Astrocyte of the cerebellum (primary cell): ENCODE measurements around the gene MAPK8.

Experiments
- DNase-seq: peaks from one replicate; pipeline ENCODE4 v3.0.0-alpha.2; 2011; ENCODE audit warnings: low read depth
- H3K4me3 ChIP-seq: 2 replicates; pipeline ENCODE4 v1.5.1; 2011; ENCODE audit warnings: mild to moderate bottlenecking, low read depth, low read length, moderate library complexity
- in situ Hi-C: cut with HindIII; loops from 2 replicates; pipeline ENCODE4 v1.10.0; 2017; ENCODE audit warnings: low sequenced_read_pairs
- TF ChIP-seq, protein P1 (sequence below): IDR thresholded peaks from 2 replicates; pipeline ENCODE4 v1.5.1; 2012; ENCODE audit warnings: low read length, low read depth, moderate library complexity, mild to moderate bottlenecking; ENCODE audit errors: missing control alignments

The MAPK8 gene

DNA sequence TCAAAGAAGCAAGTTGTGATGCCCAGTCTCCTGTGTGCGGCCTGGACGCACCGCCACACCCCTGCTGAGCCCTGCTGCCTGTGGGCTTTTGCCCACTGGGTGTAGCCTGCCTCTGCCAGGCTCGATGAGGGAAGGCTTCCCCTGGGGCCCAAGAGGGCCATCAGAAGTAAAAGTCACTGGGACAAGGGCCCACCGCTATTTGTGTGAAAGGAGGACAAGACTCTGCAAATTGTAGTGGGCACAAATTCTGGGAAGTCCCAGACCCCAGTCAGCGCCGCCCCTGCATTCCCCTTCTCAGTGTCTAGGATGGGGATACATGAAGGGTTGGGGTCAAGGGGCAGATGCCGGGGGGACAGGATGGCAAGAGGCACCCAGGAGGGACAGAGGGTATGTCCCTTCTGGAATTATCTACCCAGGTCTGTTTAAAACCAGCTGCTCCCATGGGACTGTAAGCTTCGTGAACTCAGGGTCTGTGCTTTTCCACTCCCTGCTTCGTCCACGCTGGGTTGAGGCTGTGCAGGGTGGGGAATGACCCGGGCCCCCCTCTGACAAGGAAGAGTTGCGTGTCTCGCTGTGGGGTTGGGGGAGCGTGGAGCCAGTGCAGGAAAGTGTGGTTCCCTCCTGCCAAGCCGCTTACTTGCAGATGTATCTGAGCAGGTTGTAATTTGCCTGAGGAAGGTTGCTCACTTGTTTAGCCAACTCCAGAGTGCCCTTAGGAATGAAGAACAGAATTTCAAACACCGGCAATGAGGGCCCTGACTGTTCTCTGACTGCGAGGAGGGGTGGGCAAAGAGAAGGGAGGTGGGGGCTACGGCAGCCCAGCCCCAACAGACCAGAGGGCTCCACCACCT is 147.2 kb downstream of the MAPK8 start:
- in situ Hi-C loops = no loop called here
- H3K4me3 ChIP-seq = no peak overlapping the region

DNA sequence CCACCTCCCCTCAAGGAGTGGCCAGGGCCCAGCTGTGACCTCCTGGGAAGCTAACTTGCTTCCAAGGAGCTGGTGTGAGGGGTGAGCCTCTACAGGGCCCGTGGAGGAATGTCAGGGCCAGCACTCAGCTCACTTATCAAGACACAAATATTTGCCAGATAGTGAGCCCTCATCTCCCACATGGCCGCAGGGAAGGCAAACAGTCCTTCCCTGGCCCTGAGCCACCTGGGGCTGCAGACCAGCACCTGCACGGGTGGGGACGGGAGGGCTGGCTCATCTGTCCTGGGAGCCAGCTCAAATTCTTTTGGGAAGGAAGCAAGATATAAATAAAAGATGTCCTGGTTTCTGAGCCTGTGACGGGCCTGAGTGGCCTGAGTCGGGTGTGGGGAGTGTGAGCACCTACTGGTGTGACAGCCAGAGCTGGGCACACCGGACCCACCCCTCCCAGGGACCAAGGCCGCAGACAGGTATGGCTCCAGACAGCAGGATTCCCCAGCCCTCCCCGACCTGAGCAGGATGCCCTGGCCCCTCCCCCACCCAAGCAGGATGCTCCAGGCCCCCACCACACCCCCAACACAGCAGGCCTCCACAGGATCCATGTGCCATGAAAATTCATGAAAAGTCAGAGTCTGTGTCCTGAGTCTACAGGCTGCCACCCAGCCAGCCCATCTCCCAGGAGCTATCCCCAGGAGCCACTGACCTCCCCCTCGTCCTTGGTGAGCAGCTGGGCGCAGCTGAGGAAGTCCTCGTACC is 148.0 kb downstream of the MAPK8 start:
- in situ Hi-C loops = no loop called here
- TF ChIP-seq, protein P1, sequence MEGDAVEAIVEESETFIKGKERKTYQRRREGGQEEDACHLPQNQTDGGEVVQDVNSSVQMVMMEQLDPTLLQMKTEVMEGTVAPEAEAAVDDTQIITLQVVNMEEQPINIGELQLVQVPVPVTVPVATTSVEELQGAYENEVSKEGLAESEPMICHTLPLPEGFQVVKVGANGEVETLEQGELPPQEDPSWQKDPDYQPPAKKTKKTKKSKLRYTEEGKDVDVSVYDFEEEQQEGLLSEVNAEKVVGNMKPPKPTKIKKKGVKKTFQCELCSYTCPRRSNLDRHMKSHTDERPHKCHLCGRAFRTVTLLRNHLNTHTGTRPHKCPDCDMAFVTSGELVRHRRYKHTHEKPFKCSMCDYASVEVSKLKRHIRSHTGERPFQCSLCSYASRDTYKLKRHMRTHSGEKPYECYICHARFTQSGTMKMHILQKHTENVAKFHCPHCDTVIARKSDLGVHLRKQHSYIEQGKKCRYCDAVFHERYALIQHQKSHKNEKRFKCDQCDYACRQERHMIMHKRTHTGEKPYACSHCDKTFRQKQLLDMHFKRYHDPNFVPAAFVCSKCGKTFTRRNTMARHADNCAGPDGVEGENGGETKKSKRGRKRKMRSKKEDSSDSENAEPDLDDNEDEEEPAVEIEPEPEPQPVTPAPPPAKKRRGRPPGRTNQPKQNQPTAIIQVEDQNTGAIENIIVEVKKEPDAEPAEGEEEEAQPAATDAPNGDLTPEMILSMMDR = no peak
- no peak overlapping the region for H3K4me3 ChIP-seq
- no peak for DNase-seq

More for the DNA sequence above, 147.2 kb downstream of the MAPK8 start:
- TF ChIP-seq, protein P1 = no peak
- DNase-seq = no peak

DNA sequence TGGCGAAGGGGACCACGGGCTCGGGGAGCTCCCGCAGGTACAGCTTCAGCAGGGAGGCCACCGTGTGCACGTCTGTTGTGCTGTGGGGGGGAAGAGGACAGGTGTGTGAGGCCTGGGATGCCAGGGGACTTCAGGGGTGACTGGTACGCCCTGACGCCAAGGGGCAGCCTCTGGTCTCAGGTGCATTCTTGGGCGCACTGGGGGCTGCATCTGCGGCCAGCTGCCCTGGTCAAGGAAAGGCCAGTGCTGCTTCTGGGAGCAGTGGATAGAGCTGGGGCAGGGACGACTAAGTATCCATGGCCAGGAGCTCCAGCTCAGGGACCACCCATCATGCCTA is 148.5 kb downstream of the MAPK8 start:
- in situ Hi-C loops = no loop called here
- TF ChIP-seq, protein P1 = no peak
- no peak for DNase-seq
- no peak overlapping the region for H3K4me3 ChIP-seq

DNA sequence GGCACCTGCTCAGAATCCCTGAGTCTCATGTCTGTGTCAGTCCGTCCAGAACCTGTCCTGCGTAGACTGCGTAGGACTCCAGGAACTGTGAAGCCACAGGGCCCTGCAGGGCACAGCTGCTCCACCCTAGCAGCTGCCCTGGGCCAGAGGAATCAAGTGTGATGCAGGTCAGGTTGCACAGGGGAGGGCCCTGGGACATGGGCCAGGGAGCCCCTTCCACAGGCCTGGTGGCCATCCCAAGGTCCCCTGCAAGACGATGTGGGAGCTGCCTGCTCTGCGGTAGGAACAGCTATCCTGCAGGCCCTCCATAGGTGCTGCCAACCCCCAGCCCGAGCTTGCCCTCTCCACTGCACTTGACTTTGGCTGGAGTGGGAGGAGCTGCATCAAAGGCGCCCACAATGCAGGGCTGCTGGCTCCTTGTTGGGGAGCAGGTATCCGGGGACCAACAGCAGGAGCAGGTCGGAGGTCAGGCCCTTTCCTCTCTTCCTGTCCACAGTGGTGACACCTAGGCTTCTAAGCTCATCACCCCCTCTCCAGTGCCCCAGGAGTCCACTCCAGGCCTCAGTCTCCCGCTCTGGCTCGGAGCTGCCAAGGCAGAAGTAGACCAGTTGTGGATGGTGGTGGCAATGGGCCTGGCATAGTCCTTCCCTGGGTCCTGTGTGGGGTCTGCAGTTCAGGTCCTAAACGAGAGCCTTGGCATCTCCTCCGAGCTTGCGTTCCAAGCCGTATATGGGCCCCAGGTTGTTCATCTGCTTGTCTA is 149.1 kb downstream of the MAPK8 start:
- H3K4me3 ChIP-seq = no peak overlapping the region
- DNase-seq = no peak
- in situ Hi-C loops = no loop called here
- TF ChIP-seq, protein P1 = no peak

DNA sequence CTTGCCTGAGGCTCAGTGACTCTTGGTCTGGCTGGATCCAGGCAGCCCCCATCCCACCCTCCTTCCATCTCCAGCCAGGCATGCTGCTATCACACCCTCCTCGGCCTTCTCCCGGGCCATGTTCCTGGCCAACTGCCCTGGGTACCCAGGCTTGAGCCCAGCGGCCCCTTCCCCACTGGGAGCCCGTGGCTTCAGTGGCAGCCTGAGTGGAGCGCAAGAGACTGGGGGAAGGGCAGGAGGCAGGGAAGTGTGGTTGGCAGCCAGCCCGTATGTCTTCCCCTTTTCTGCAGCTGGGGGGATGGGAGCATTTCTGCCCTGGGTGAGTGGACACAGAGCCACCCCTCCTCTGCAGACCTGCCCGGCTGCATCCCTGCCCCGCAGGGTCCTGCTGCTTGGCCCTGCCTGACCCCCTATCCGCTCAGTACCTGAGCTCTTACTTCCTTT is 149.9 kb downstream of the MAPK8 start:
- no peak overlapping the region for H3K4me3 ChIP-seq
- in situ Hi-C loops = no loop called here
- TF ChIP-seq, protein P1 = no peak
- no peak for DNase-seq
